Activated naive CD4-positive, alpha-beta T cell treated with Interleukin-2 at 50 U/mL for 16 hours (primary cell): ENCODE data around the gene GREB1L.
"Not testable (repeated sequence)": the region's sequence is repeated elsewhere in the genome, so short reads cannot be mapped to it uniquely, and the experiment has no call there.

Source experiments
- DNase-seq: peaks from one replicate; pipeline ENCODE4 v3.0.0-alpha.2; 2020

The GREB1L gene

GRCh38 chr18:21309248-21309647 lies 67.2 kb downstream of the GREB1L start:
- no peak for DNase-seq

GRCh38 chr18:21311980-21312379 lies 69.9 kb downstream of the GREB1L start:
- DNase-seq: not testable (repeated sequence)

GRCh38 chr18:21313576-21313975 lies 71.5 kb downstream of the GREB1L start:
- no peak for DNase-seq

- DNase-seq: no peak
These were observed 72.7 kb downstream of the GREB1L start for GRCh38 chr18:21314724-21315123.

- DNase-seq: not testable (repeated sequence)
These were observed 73.1 kb downstream of the GREB1L start for GRCh38 chr18:21315126-21315525.

- no peak for DNase-seq
These were observed 73.7 kb downstream of the GREB1L start for GRCh38 chr18:21315741-21316197.

- DNase-seq: no peak
These were observed 74.3 kb downstream of the GREB1L start for GRCh38 chr18:21316296-21316695.

GRCh38 chr18:21321711-21322110 lies 79.7 kb downstream of the GREB1L start:
- no peak for DNase-seq

GRCh38 chr18:21327101-21327500 lies 85.1 kb downstream of the GREB1L start:
- no peak for DNase-seq

- no peak for DNase-seq
These were observed 88.2 kb downstream of the GREB1L start for GRCh38 chr18:21330122-21330701.

- DNase-seq: no peak
These were observed 89.0 kb downstream of the GREB1L start for GRCh38 chr18:21331065-21331464.

- DNase-seq: no peak
These were observed 94.0 kb downstream of the GREB1L start for GRCh38 chr18:21335927-21336488.

- DNase-seq: no peak
These were observed 94.8 kb downstream of the GREB1L start for GRCh38 chr18:21336846-21337245.

- DNase-seq: no peak
These were observed 99.1 kb downstream of the GREB1L start for GRCh38 chr18:21341141-21341540.

- no peak for DNase-seq
These were observed 100.3 kb downstream of the GREB1L start for GRCh38 chr18:21342372-21342771.

GRCh38 chr18:21344860-21345259 lies 102.8 kb downstream of the GREB1L start:
- no peak for DNase-seq

- DNase-seq: no peak
These were observed 103.8 kb downstream of the GREB1L start for GRCh38 chr18:21345840-21346239.

GRCh38 chr18:21359746-21360145 lies 117.7 kb downstream of the GREB1L start:
- DNase-seq: no peak

- DNase-seq: no peak
These were observed 119.4 kb downstream of the GREB1L start for GRCh38 chr18:21361307-21361880.

GRCh38 chr18:21362831-21363230 lies 120.8 kb downstream of the GREB1L start:
- DNase-seq: no peak

- no peak for DNase-seq
These were observed 121.3 kb downstream of the GREB1L start for GRCh38 chr18:21363348-21363747.

- no peak for DNase-seq
These were observed 122.4 kb downstream of the GREB1L start for GRCh38 chr18:21364471-21364870.

GRCh38 chr18:21366896-21367295 lies 124.9 kb downstream of the GREB1L start:
- DNase-seq: no peak

GRCh38 chr18:21369146-21369545 lies 127.1 kb downstream of the GREB1L start:
- DNase-seq: no peak

- DNase-seq: not testable (repeated sequence)
These were observed 127.6 kb downstream of the GREB1L start for GRCh38 chr18:21369597-21369996.
